H1 (cell line): Measurements from ENCODE around the gene ELFN2. TPM values are rescaled to one million over a fixed set of nuclear protein-coding genes. Genes with fewer than 3 reads are reported as not detected.

Experiments used
- POU5F1 ChIP-seq: IDR thresholded peaks from 2 replicates; pipeline ENCODE4 v1.6.1; 2011; ENCODE audit warnings: low read depth, mild to moderate bottlenecking, low read length, moderate library complexity
- TBP ChIP-seq: IDR thresholded peaks from 2 replicates; pipeline ENCODE4 v1.6.1; 2011; ENCODE audit warnings: low read depth, low read length, improper control_type of control experiment
- polyA plus RNA-seq, 7 experiments: library from polyadenylated mRNA; depleted of rRNA in 3 of 7; stranded (reverse) in 5 of 7; unstranded in 2 of 7; fragments of >200 nt in 5 of 7; fragments of 200-250 nt in 2 of 7; gene quantifications; 1 replicate in 5 of 7; 2 replicates in 1 of 7; 4 replicates in 1 of 7; pipeline versions ENCODE4 v1.2.1 to v1.2.3, GENCODE V29; 2011 to 2013; ENCODE audit warnings: missing spikeins in 2 of 7, mixed read lengths in 2 of 7
- total RNA-seq: library from RNA; stranded (reverse); fragmentation: NEBNext Ultra II Directional; extraction: Animal tissue kit (Norgen Biotek cat#: 25700); gene quantifications from 2 replicates; pipeline ENCODE4 v1.2.1, GENCODE V29; 2021
- TF ChIP-seq, protein P1 (sequence below): fragments of 300-600 bp; sonication (generic); IDR thresholded peaks from 2 replicates; pipeline ENCODE4 v1.7.1; 2012; ENCODE audit warnings: low read length, moderate library complexity, mild to moderate bottlenecking, inconsistent platforms; ENCODE audit not compliant: insufficient replicate concordance
- TF ChIP-seq, protein P2 (sequence below): IDR thresholded peaks from 2 replicates; pipeline ENCODE4 v1.6.1; 2012; ENCODE audit warnings: inconsistent platforms

Gene ELFN2
- total and polyA plus RNA-seq, 2 of the 8 experiments (the other 6 are each of a cell fraction or from before 2014, with no cell fraction given): 0.63 to 0.88 TPM

DNA sequence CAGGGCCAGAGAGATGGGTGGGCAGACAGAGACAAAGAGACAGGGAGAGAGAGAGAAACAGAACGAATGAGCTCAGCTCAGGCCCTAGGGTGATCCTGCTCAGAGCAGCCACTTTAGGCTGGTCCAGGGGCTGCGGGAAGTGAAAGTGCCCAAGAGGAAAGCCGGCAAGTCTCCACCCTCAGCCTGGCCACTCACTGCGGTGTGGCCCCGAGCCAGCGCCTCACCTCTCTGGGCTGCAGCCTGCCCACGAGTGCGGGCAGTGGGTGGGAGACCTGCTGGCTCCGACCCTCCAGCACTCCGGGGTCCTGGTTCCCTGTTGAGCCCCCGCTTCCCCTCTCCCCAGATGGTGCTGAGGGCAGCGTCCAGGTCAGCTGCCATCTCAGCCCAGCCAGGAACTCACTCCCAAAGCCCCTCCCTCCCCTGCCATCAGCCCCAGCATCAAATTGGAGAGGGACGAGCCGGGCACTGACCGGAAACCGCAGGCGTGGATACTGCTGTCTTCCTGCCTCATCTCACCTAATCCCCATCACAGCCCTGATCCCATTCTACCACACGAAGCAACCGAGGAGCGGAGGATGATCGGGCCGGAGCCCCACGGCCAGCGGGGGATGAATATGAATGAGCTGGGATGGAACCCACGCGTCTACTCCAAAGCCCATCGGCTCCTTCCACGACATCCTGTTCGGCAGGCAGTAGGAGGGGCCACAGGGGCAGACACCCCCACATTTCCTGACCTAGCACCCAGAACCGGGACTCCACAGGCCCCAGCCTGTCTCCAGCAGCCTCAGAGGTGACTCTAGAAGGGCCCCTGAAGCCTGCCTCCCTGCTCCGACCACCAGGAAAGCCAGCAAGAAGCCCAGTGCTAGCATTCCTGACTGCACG lies 16.9 kb downstream of the ELFN2 start (continued):
- TF ChIP-seq, protein P1, sequence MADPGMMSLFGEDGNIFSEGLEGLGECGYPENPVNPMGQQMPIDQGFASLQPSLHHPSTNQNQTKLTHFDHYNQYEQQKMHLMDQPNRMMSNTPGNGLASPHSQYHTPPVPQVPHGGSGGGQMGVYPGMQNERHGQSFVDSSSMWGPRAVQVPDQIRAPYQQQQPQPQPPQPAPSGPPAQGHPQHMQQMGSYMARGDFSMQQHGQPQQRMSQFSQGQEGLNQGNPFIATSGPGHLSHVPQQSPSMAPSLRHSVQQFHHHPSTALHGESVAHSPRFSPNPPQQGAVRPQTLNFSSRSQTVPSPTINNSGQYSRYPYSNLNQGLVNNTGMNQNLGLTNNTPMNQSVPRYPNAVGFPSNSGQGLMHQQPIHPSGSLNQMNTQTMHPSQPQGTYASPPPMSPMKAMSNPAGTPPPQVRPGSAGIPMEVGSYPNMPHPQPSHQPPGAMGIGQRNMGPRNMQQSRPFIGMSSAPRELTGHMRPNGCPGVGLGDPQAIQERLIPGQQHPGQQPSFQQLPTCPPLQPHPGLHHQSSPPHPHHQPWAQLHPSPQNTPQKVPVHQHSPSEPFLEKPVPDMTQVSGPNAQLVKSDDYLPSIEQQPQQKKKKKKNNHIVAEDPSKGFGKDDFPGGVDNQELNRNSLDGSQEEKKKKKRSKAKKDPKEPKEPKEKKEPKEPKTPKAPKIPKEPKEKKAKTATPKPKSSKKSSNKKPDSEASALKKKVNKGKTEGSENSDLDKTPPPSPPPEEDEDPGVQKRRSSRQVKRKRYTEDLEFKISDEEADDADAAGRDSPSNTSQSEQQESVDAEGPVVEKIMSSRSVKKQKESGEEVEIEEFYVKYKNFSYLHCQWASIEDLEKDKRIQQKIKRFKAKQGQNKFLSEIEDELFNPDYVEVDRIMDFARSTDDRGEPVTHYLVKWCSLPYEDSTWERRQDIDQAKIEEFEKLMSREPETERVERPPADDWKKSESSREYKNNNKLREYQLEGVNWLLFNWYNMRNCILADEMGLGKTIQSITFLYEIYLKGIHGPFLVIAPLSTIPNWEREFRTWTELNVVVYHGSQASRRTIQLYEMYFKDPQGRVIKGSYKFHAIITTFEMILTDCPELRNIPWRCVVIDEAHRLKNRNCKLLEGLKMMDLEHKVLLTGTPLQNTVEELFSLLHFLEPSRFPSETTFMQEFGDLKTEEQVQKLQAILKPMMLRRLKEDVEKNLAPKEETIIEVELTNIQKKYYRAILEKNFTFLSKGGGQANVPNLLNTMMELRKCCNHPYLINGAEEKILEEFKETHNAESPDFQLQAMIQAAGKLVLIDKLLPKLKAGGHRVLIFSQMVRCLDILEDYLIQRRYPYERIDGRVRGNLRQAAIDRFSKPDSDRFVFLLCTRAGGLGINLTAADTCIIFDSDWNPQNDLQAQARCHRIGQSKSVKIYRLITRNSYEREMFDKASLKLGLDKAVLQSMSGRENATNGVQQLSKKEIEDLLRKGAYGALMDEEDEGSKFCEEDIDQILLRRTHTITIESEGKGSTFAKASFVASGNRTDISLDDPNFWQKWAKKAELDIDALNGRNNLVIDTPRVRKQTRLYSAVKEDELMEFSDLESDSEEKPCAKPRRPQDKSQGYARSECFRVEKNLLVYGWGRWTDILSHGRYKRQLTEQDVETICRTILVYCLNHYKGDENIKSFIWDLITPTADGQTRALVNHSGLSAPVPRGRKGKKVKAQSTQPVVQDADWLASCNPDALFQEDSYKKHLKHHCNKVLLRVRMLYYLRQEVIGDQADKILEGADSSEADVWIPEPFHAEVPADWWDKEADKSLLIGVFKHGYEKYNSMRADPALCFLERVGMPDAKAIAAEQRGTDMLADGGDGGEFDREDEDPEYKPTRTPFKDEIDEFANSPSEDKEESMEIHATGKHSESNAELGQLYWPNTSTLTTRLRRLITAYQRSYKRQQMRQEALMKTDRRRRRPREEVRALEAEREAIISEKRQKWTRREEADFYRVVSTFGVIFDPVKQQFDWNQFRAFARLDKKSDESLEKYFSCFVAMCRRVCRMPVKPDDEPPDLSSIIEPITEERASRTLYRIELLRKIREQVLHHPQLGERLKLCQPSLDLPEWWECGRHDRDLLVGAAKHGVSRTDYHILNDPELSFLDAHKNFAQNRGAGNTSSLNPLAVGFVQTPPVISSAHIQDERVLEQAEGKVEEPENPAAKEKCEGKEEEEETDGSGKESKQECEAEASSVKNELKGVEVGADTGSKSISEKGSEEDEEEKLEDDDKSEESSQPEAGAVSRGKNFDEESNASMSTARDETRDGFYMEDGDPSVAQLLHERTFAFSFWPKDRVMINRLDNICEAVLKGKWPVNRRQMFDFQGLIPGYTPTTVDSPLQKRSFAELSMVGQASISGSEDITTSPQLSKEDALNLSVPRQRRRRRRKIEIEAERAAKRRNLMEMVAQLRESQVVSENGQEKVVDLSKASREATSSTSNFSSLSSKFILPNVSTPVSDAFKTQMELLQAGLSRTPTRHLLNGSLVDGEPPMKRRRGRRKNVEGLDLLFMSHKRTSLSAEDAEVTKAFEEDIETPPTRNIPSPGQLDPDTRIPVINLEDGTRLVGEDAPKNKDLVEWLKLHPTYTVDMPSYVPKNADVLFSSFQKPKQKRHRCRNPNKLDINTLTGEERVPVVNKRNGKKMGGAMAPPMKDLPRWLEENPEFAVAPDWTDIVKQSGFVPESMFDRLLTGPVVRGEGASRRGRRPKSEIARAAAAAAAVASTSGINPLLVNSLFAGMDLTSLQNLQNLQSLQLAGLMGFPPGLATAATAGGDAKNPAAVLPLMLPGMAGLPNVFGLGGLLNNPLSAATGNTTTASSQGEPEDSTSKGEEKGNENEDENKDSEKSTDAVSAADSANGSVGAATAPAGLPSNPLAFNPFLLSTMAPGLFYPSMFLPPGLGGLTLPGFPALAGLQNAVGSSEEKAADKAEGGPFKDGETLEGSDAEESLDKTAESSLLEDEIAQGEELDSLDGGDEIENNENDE: no peak
- no peak for TF ChIP-seq TBP
- no peak for TF ChIP-seq POU5F1
- TF ChIP-seq, protein P2, sequence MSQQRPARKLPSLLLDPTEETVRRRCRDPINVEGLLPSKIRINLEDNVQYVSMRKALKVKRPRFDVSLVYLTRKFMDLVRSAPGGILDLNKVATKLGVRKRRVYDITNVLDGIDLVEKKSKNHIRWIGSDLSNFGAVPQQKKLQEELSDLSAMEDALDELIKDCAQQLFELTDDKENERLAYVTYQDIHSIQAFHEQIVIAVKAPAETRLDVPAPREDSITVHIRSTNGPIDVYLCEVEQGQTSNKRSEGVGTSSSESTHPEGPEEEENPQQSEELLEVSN: no peak
